ENCODE results near the gene BMPR1B.
"Not testable (repeated sequence)": the region's sequence is repeated elsewhere in the genome, so short reads cannot be mapped to it uniquely, and the experiment has no call there.

BMPR1B gene

DNA sequence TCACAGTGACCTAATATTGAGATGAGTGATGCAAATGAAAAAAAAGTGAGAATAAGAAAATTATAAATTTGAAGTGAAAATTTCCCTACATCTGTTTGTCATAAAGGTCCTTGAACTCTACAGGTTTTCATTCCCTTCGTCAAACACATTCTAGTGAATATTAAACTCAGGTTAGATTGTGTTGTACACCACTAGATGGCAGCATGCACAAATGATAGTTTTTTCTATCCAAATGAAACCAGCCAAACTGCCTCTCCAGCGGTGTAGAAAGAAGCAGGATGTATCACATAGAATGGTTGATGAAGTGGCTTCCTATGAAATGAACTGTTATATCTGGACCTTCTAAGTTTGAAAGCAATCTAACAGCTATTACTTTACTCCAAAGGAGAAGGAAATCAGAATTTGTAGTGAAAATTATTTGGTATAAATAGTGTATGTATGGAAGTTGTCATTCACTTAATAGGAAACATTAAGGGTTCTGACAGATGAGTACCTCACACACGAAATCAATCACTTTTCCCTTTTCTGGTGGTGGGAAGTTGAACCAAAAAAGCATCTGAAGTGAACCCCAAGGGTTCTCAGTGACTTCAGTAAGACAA, 408.3 kb downstream of the BMPR1B start:
- no peak overlapping the region for H3K4me3 ChIP-seq (ENCODE audit: control insufficient read depth, low read depth, low read length)
- peak; percentile 39 for DNase-seq (ENCODE audit: low read depth)
- TF ChIP-seq, protein P1, sequence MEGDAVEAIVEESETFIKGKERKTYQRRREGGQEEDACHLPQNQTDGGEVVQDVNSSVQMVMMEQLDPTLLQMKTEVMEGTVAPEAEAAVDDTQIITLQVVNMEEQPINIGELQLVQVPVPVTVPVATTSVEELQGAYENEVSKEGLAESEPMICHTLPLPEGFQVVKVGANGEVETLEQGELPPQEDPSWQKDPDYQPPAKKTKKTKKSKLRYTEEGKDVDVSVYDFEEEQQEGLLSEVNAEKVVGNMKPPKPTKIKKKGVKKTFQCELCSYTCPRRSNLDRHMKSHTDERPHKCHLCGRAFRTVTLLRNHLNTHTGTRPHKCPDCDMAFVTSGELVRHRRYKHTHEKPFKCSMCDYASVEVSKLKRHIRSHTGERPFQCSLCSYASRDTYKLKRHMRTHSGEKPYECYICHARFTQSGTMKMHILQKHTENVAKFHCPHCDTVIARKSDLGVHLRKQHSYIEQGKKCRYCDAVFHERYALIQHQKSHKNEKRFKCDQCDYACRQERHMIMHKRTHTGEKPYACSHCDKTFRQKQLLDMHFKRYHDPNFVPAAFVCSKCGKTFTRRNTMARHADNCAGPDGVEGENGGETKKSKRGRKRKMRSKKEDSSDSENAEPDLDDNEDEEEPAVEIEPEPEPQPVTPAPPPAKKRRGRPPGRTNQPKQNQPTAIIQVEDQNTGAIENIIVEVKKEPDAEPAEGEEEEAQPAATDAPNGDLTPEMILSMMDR (IDR thresholded peaks at IDR 0.05; ENCODE audit: control insufficient read depth, insufficient read depth, low read depth, low read length, missing control alignments): peak; percentile 51

DNA sequence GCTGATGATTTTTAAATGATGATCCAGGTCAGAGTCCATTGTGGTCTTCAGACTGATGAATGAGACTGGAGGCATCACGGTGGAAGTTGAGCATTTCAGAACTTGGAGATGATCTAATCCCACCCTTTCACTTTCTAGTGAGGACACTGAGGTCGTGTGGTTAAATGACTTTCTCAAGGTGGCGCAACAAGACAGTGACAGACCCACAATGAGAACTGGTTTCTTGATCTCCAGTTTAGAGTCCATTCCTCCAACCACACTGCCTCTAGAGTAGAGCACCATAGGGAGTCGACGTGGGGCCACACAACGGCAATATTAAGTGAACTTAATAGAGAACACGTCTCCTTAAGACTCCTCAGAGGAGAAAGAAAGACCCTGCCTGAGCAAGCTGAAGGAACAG, 410.1 kb downstream of the BMPR1B start:
- DNase-seq (ENCODE audit: low read depth): no peak
- TF ChIP-seq, protein P1 (IDR thresholded peaks at IDR 0.05; ENCODE audit: control insufficient read depth, insufficient read depth, low read depth, low read length, missing control alignments): no peak
- no peak overlapping the region for H3K4me3 ChIP-seq (ENCODE audit: control insufficient read depth, low read depth, low read length)

DNA sequence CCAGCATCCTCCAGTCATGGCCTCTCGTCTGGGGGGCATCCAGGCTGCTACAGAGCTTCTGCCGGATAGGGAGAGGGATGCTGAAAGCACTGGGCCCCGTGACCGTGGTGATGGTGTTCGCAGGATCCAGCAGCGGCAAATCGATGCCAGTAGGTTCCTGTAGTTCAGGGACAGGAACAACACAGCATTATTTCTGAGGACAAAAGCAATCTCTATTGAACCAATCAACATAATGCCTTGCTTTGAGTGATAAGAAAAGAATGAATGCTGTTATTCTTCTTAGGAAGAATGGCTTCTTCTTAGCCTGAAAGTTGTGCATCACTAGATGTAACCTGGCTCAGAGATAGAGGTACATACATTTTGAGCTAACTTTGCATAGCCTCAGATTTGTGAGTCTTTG, 412.4 kb downstream of the BMPR1B start:
- TF ChIP-seq, protein P1 (IDR thresholded peaks at IDR 0.05; ENCODE audit: control insufficient read depth, insufficient read depth, low read depth, low read length, missing control alignments): no peak
- H3K4me3 ChIP-seq (ENCODE audit: control insufficient read depth, low read depth, low read length): no peak overlapping the region
- DNase-seq (ENCODE audit: low read depth): no peak

DNA sequence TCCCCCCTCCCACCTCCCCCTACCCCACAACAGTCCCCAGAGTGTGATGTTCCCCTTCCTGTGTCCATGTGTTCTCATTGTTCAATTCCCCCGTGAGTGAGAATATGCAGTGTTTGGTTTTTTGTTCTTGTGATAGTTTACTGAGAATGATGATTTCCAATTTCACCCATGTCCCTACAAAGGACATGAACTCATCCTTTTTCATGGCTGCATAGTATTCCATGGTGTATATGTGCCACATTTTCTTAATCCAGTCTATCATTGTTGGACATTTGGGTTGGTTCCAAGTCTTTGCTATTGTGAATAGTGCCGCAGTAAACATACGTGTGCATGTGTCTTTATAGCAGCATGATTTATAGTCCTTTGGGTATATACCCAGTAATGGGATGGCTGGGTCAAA, 413.6 kb downstream of the BMPR1B start:
- not testable (repeated sequence) for DNase-seq (ENCODE audit: low read depth); H3K4me3 ChIP-seq (ENCODE audit: control insufficient read depth, low read depth, low read length)

DNA sequence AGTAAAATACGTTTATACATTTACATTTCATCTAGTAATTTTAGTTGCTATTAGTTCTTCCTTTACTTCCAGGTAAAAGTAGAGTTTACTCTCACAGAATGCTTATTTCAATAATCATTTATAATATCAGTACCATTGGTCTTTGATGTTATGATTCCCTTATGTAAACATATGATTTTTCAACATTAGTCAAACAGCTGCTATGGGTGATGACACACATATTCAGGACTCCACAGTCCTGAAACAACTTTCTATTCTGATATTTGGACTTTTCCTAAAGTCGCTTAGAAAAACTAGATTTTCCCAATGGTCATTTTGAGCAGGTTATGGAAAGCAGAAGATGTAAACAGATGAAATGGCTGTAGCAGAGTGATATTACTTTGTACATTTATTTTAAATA, 421.2 kb downstream of the BMPR1B start:
- no peak overlapping the region for H3K4me3 ChIP-seq (ENCODE audit: control insufficient read depth, low read depth, low read length)
- no peak for DNase-seq (ENCODE audit: low read depth)
- TF ChIP-seq, protein P1 (IDR thresholded peaks at IDR 0.05; ENCODE audit: control insufficient read depth, insufficient read depth, low read depth, low read length, missing control alignments): no peak

DNA sequence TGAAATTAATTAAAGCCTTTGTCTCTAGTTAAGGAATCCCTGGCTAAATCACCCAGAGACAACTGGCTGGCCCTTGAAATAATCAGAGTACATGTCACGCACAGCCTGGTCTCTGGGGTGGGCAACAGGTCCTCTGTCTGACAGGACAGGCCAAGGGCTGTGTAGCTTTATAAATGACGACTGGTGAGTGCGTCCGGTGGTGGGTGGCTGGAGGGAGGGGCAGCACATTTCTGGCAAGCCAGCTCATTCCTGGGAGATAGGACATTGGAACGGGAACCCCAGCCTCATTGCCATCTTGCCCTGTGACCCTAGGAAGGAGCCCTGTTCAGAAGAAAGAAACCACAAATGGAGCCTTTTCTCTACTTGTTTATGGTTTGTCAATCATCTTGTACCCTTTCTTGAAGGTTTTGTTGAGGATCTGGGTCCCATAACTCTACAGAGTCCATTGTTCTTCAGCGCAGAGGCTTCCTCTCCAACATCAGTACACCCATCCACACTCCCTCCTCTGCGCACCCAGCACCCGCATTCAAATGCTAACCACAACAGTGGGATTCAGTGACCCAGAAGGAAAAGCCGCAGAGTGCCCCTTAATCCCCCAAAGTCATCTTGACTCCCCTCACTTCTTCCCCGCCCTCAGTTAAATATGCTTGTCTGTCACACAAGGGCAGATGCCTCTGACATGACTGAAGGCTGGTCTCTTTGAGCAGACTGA, 422.9 kb downstream of the BMPR1B start:
- no peak for DNase-seq (ENCODE audit: low read depth)
- H3K4me3 ChIP-seq (ENCODE audit: control insufficient read depth, low read depth, low read length): no peak overlapping the region
- TF ChIP-seq, protein P1 (IDR thresholded peaks at IDR 0.05; ENCODE audit: control insufficient read depth, insufficient read depth, low read depth, low read length, missing control alignments): no peak

DNA sequence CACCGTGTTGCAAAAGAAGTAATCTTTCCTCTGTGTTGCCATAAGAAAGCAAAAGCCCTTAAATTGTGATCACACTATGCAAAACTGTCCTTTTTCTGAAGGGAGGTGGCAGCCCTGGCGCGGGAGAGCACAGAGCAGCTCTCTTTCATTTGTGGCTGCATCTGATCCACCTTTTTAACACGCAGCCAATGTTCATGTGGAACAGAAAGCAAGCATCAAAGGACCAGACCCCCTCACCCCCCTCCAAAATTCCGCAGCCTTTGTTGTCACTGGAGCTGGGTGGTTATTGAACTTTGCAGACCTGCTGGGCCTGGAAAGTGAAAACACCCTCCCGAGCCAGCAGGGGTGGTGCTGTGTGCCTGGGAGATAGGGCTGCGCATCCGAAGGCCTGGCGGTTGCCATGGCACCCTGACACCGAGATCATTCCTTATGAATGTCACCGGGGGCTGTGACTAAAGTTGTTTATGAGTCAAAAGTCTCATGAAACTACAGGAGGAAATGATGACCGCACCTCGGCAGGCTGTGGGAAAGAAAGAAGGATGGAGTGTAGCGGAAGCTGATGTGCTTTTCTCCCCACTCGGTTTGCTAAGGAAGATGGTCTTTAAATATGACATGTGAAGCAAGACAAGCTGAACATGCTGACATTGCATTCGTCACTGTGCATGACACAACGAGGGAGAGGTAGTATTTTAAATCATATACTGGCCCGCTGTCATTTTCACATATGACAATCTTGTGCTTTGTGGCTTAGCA, 423.7 kb downstream of the BMPR1B start:
- no peak for DNase-seq (ENCODE audit: low read depth)
- H3K4me3 ChIP-seq (ENCODE audit: control insufficient read depth, low read depth, low read length): no peak overlapping the region
- TF ChIP-seq, protein P1 (IDR thresholded peaks at IDR 0.05; ENCODE audit: control insufficient read depth, insufficient read depth, low read depth, low read length, missing control alignments): no peak

Measured in AG09309 (cell line).